ENCODE results near the gene NEK1. TPM values are rescaled to one million over a fixed set of nuclear protein-coding genes. Genes with fewer than 3 reads are reported as not detected.

NEK1 gene
- total RNA-seq, 1 experiment from 2014 or later: 18.6 TPM

GRCh38 chr4:169417629-169418282, 194.6 kb downstream of the NEK1 start:
- intact Hi-C loops (cut with micrococcal nuclease; ENCODE audit: unreplicated experiment): no loop called here
- Histone ChIP-seq H3K9me2 (ENCODE audit: insufficient read depth) (no peaks in the 10 kb centered on the region), H3K9me3 (ENCODE audit: insufficient read depth, low read depth) (no peaks in the 10 kb centered on the region), H4K20me1 (ENCODE audit: insufficient read depth) (no peaks in the 10 kb centered on the region), H3F3A (ENCODE audit: insufficient read depth, low read depth) (no peaks in the 10 kb centered on the region), H2AFZ (no peak overlapping the region), H3K27ac (no peak overlapping the region), H3K4me3 (no peak overlapping the region), H3K79me2 (ENCODE audit: low read depth) (no peaks in the 10 kb centered on the region), H3K27me3 (ENCODE audit: insufficient read depth, low read depth) (no peaks in the 10 kb centered on the region), H3K36me3 (ENCODE audit: low read depth) (no peaks in the 10 kb centered on the region), H3K4me2 (no peak overlapping the region), H3K4me1 (replicated peaks; ENCODE audit: insufficient read depth) (peaks cover 7% of the 10 kb centered on the region; the same call in 1 of the 2 replicates)
- no TSS peak for BruUV-seq (replicated peaks)
- DNase-seq: no peak
- POLR2A ChIA-PET (ENCODE audit: unreplicated experiment): no interaction called here
- no peak for TF ChIP-seq EZH2 (IDR thresholded peaks at IDR 0.05; ENCODE audit: low read depth)
- TF ChIP-seq CTCF (conservative IDR thresholded peaks at IDR 0.05): no peak
- CTCF ChIA-PET: no interaction called here

GRCh38 chr4:169416997-169417396, 195.4 kb downstream of the NEK1 start:
- Histone ChIP-seq H3K4me1 (replicated peaks; ENCODE audit: insufficient read depth) (peaks cover 11% of the 10 kb centered on the region), H3K4me2 (no peak overlapping the region), H3F3A (ENCODE audit: insufficient read depth, low read depth) (no peaks in the 10 kb centered on the region), H3K4me3 (no peak overlapping the region), H3K9me3 (ENCODE audit: insufficient read depth, low read depth) (no peaks in the 10 kb centered on the region), H3K27ac (no peak overlapping the region), H4K20me1 (ENCODE audit: insufficient read depth) (no peaks in the 10 kb centered on the region), H3K9me2 (ENCODE audit: insufficient read depth) (no peaks in the 10 kb centered on the region), H3K27me3 (ENCODE audit: insufficient read depth, low read depth) (no peaks in the 10 kb centered on the region), H3K36me3 (ENCODE audit: low read depth) (no peaks in the 10 kb centered on the region), H2AFZ (no peak overlapping the region), H3K79me2 (ENCODE audit: low read depth) (no peaks in the 10 kb centered on the region)
- BruUV-seq (replicated peaks): no TSS peak
- ChIA-PET POLR2A (ENCODE audit: unreplicated experiment) (no interaction called here), CTCF (no interaction called here)
- no peak for TF ChIP-seq EZH2 (IDR thresholded peaks at IDR 0.05; ENCODE audit: low read depth)
- TF ChIP-seq CTCF (conservative IDR thresholded peaks at IDR 0.05): no peak
- intact Hi-C loops (cut with micrococcal nuclease; ENCODE audit: unreplicated experiment): no loop called here
- no peak for DNase-seq

GRCh38 chr4:169416461-169416860, 195.9 kb downstream of the NEK1 start:
- no peak overlapping the region for H3K4me3 ChIP-seq
- no peak for DNase-seq
- peaks cover 4% of the 10 kb centered on the region; the same call in 1 of the 2 replicates for H3F3A ChIP-seq (ENCODE audit: insufficient read depth, low read depth)
- H3K9me3 ChIP-seq (ENCODE audit: insufficient read depth, low read depth): no peaks in the 10 kb centered on the region
- H3K36me3 ChIP-seq (ENCODE audit: low read depth): no peaks in the 10 kb centered on the region
- ChIA-PET POLR2A (ENCODE audit: unreplicated experiment) (no interaction called here), CTCF (no interaction called here)
- BruUV-seq (replicated peaks): no TSS peak
- no peaks in the 10 kb centered on the region for H4K20me1 ChIP-seq (ENCODE audit: insufficient read depth)
- intact Hi-C loops (cut with micrococcal nuclease; ENCODE audit: unreplicated experiment): no loop called here
- no peak overlapping the region for H3K27ac ChIP-seq
- no peaks in the 10 kb centered on the region for H3K27me3 ChIP-seq (ENCODE audit: insufficient read depth, low read depth)
- H3K9me2 ChIP-seq (ENCODE audit: insufficient read depth): no peaks in the 10 kb centered on the region
- H2AFZ ChIP-seq: no peak overlapping the region
- H3K4me1 ChIP-seq (replicated peaks; ENCODE audit: insufficient read depth): peaks cover 16% of the 10 kb centered on the region
- no peak overlapping the region for H3K4me2 ChIP-seq
- no peaks in the 10 kb centered on the region for H3K79me2 ChIP-seq (ENCODE audit: low read depth)
- TF ChIP-seq CTCF (conservative IDR thresholded peaks at IDR 0.05) (no peak), EZH2 (IDR thresholded peaks at IDR 0.05; ENCODE audit: low read depth) (no peak)

Data from PC-9 (cell line).